ENCODE results near the gene HDAC6. TPM values are rescaled to one million over a fixed set of nuclear protein-coding genes. Genes with fewer than 3 reads are reported as not detected.

The HDAC6 gene
- total and polyA plus RNA-seq, 10 of the 15 experiments (the other 5 are each of a cell fraction or from before 2014, with no cell fraction given): 8.3 to 47.0 (median 34.1) TPM

GRCh38 chrX:48802089-48802904 is 430 bp downstream of the HDAC6 start:
- RAD21 ChIA-PET (ENCODE audit: unreplicated experiment): interaction anchor here (0.6 to 1.7 kb wide), 4 partner anchors 96 to 156 kb away, joined by 3 to 7 read pairs (median 6); partner anchors contain the start of genes PQBP1 and TIMM17B
- H2AFZ ChIP-seq (ENCODE audit: control insufficient read depth, low read depth, low read length): peak overlapping the region; percentile 74
- POLR2A ChIA-PET: interaction anchor here (0.9 to 1.9 kb wide), 10 partner anchors 65 to 200 kb away, joined by 3 to 10 read pairs (median 5); partner anchors contain the start of genes GRIPAP1, OTUD5, PQBP1 and TIMM17B
- H3K4me3 ChIP-seq: peak overlapping the region; percentile 62
- DNase-seq (ENCODE audit: low read depth, low spot score) (peak; percentile 40), ATAC-seq (peak; percentile 80), FAIRE-seq (no peak)
- H3K79me2 ChIP-seq (ENCODE audit: control insufficient read depth, insufficient read depth, low read length): no peaks in the 10 kb centered on the region; the same call in none of the 2 replicates
- H3K27me3 ChIP-seq (replicated peaks in 1 of 2; ENCODE audit: control insufficient read depth in 2 of 2, insufficient read depth in 2 of 2, low read length in 1 of 2): no peaks in the 10 kb centered on the region
- H3K36me3 ChIP-seq (ENCODE audit: control insufficient read depth in 2 of 2, insufficient read depth in 2 of 2, low read length in 1 of 2): peaks cover 0 to 3% of the 10 kb centered on the region in 2 experiments; a peak in 1 of 4 replicates
- H3K9ac ChIP-seq (ENCODE audit: control insufficient read depth, insufficient read depth, low read length): peak overlapping the region; percentile 86
- in situ Hi-C loops (cut with MboI): loop anchor here (10.0 kb wide), 1 partner anchor 383 kb away; the partner anchor contains the start of gene PRICKLE3
- H4K20me1 ChIP-seq (ENCODE audit: control insufficient read depth, insufficient read depth): no peaks in the 10 kb centered on the region
- H3K9me3 ChIP-seq (replicated peaks; ENCODE audit: control insufficient read depth, insufficient read depth, low read length): no peaks in the 10 kb centered on the region
- CTCF ChIA-PET: interaction anchor here (0.7 to 1.0 kb wide), 4 partner anchors 65 to 277 kb away, joined by 3 to 4 read pairs (median 3); partner anchors contain the start of gene WDR45
- peak overlapping the region; percentile 93 for H3K27ac ChIP-seq (ENCODE audit: control insufficient read depth, insufficient read depth)
- 32% methylated on average over 39 of the region's 40 CpGs for WGBS (ENCODE audit: insufficient coverage, insufficient replicate concordance, low lambda C conversion rate, missing lambda C conversion rate)
- intact Hi-C loops (cut with micrococcal nuclease; ENCODE audit: unreplicated experiment): loop anchor here (5.0 kb wide), 4 partner anchors 105 to 240 kb away; partner anchors contain the start of genes OTUD5, SUV39H1 and TFE3
- SMC1A ChIA-PET (ENCODE audit: uncharacterized antibody, unreplicated experiment): interaction anchor here (1.0 to 1.5 kb wide), 4 partner anchors 13 to 144 kb away, joined by 3 to 4 read pairs (median 4); no protein-coding TSS in a partner anchor
- no peaks in the 10 kb centered on the region for H3K4me1 ChIP-seq (ENCODE audit: control insufficient read depth, insufficient read depth, low read length)
- BruUV-seq (replicated peaks): TSS peak; percentile 85
- H3K4me2 ChIP-seq (ENCODE audit: control insufficient read depth, insufficient read depth): peak overlapping the region; percentile 66
- TF ChIP-seq E4F1 (IDR thresholded peaks at IDR 0.05; ENCODE audit: borderline replicate concordance, partially characterized antibody) (no peak), YY1 (IDR thresholded peaks at IDR 0.05; ENCODE audit: low read depth, low read length) (no peak), BACH1 (IDR thresholded peaks at IDR 0.05; ENCODE audit: borderline replicate concordance) (no peak), HDAC2 (IDR thresholded peaks at IDR 0.05) (no peak), ASH2L (IDR thresholded peaks at IDR 0.05; ENCODE audit: borderline replicate concordance, low read depth) (no peak), RBBP5 (conservative IDR thresholded peaks at IDR 0.05) (no peak), MYC (IDR thresholded peaks at IDR 0.05; ENCODE audit: insufficient read depth, insufficient read length, insufficient replicate concordance, low read length, severe bottlenecking) (no peak), HSF1 (IDR thresholded peaks at IDR 0.05; ENCODE audit: low read depth, low read length) (no peak), RFX5 (IDR thresholded peaks at IDR 0.05; ENCODE audit: low read depth, low read length) (no peak), MTA2 (IDR thresholded peaks at IDR 0.05; ENCODE audit: low read depth) (peak; percentile 15; the same call in 1 of the 2 replicates), CTCF (IDR thresholded peaks at IDR 0.05 in 2 of 3, conservative IDR thresholded peaks at IDR 0.05 in 1 of 3; ENCODE audit: control insufficient read depth in 2 of 3, extremely low read depth in 1 of 3, insufficient read depth in 1 of 3, low read depth in 3 of 3, low read length in 3 of 3) (no peak), SREBF1 (IDR thresholded peaks at IDR 0.05; ENCODE audit: low read length) (no peak), RUNX3 (IDR thresholded peaks at IDR 0.05; ENCODE audit: low read length) (no peak), SP1 (IDR thresholded peaks at IDR 0.05; ENCODE audit: low read depth, low read length) (no peak)
